Activated CD8-positive, alpha-beta memory T cell treated with anti-CD3 and anti-CD28 coated beads, Interleukin-2, amount 50 U/mL, for 1 hour (primary cell): Measurements from ENCODE around the gene GATAD2B.
"Not testable (repeated sequence)": the region's sequence is repeated elsewhere in the genome, so short reads cannot be mapped to it uniquely, and the experiment has no call there.

Experiments used
- DNase-seq: peaks from one replicate; pipeline ENCODE4 v3.0.0-alpha.2; 2020; ENCODE audit errors: extremely low read depth

Gene GATAD2B

DNA sequence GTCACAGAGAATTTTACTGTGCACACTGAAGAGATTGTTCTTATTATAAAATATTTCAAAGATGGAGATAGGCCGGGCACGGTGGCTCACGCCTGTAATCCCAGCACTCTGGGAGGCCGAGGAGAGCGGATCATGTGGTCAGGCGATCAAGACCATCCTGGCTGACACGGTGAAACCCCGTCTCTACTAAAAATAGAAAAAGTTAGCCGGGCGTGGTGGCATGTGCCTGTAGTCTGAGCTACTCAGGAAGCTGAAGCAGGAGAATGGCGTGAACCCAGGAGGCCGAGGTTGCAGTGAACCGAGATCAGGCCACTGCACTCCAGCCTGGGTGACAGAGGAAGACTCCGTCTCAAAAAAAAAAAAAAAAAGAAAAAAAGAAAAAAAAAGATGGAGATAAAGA lies 82.0 kb downstream of the GATAD2B start:
- DNase-seq, result not testable (repeated sequence)

DNA sequence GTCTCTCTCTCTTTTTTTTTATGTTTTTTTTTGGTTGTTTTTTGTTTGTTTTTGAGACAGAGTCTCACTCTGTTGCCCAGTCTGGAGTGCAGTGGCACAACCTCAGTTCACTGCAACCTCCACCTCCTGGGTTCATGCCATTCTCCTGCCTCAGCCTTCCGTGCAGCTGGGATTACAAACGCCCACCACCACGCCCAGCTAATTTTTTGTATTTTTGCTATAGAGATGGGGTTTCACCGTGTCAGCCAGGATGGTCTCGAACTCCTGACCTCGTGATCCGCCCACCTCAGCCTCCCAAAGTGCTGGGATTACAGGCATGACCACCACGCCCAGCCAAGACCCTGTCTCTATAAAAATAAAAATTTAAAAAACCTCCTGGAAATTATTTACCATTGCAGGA lies 88.8 kb downstream of the GATAD2B start:
- DNase-seq, result not testable (repeated sequence)

DNA sequence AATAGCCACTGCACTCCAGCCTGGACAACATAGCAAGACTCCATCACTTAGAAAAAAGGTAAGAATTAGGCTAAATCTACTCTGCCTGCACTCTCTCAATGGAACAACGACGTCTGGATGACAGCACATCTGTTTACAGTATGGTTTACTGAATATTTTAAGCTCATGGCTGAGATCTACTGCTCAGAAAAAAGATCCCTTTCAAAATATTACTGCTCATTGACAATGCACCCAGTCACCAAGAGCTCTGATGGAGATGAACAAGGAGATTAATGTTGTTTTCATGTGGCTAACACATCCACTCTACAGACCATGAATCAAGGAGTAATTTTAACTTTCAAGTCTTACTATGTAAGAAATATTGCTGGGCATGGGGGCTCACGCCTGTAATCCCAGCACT lies 89.6 kb downstream of the GATAD2B start:
- DNase-seq, result no peak

DNA sequence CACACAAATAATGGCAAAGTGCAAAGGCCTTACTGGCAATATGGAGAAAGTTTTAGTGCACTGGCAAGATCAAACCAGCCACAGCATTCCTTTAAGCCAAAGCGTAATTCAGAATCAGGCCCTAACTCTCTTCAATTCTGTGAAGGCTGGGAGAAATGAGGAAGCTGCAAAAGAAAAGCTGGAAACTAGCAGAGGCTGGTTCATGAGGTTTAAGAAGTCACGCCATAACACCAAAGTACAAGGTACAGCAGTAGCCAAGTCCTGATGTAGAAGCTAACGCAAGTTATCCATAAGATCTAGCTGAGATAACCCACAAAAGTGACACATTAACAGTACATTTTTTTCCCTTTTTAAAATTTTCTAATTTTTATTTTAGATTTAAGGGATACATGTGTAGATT lies 90.5 kb downstream of the GATAD2B start:
- no peak for DNase-seq

DNA sequence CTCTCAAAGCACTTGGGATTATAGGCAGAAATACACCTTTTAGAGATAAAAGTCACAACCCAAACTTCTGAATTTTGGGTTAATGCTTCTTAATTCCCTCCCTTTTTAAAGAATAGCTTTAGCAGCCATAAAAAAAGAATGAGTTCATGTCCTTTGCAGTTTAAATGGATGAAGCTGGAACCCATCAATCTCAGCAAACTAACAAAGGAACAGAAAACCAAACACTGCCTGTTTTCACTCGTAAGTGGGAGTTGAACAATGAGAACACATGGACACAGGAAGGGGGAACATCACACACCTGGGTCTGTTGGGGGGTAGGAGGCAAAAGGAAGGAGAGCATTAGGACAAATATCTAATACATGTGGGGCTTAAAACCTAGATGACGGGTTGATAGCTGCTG lies 91.7 kb downstream of the GATAD2B start:
- DNase-seq, result no peak

DNA sequence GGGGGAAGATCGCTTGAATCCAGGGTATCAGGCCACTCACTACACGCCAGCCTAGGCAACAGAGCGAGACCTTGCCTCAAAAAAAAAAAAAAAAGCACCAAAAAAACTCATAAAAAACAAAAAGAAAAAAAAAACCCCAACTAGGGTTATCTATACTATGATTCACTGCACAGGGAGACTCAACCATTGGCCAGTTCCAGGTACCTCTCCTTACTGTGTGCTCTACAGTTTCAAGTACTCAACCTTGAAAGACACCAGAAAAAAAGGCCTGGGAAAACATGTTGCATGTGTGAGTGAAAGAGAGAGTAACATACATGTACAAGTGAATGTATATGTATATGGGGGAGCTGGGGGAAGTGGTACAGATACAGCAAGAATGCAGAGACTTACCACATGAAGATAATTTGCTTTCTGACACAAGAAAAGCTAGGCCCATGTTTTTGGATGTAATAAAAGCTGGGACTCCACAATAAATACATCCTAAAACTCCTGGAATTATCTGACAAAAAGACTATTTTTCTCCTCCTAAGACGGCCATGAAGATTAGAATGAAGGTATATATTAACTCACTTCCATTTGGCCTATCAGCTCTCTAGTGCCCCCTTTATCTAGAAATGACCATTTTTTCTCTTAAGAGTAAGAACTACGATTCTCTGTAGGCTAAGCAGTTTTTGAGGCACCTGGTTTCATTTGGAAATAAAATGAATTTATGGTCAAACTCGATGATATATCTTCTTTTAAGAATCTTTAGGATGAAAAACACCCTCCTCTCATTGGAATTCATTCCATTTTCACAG lies 95.4 kb downstream of the GATAD2B start:
- no peak for DNase-seq

DNA sequence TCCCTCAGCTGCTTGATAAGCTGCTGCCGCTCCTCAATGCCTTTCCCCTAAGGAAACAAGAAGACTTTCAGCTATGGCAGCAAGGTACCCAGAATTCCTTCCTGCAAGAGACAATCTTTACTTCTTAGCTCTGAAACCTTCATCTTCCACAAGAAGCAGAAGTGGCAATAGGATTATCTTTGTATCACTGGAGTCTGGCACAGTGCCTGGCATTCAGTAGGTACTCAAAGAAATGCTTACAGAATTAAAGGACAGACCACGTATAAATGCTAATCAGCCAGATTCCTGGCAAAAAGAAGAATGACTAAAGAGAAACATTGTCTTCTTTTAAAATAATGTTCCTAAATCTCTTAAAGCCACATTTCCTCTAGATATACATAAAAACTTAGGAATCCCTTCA lies 103.9 kb downstream of the GATAD2B start:
- DNase-seq, result no peak

DNA sequence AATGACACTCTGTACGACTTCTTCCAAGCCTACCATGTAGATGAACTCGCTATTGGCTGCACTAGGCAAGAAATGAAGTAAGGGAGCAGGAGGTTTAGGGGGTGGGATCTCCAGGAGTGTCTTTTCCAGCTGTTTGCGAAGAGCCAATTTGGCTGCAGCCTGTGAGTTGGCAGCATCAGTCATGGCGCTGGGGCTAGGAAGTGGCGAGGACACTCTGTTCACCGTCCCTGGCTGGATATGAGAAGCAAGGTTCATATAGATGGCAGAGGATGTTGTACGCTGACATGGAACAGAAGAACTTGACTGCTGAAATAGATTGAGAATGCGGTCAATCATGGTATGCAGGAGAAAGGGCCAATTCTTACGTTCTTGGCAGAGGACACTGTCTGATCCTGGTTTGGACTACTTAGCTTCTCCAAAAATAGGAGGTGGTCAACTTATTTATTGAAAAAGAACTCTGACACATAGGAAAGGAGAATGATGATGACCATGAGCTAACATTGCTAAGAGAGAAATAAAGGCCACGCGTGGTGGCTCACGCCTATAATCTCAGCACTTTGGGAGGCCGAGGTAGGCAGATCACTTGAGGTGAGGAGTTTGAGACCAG lies 106.4 kb downstream of the GATAD2B start:
- no peak for DNase-seq

DNA sequence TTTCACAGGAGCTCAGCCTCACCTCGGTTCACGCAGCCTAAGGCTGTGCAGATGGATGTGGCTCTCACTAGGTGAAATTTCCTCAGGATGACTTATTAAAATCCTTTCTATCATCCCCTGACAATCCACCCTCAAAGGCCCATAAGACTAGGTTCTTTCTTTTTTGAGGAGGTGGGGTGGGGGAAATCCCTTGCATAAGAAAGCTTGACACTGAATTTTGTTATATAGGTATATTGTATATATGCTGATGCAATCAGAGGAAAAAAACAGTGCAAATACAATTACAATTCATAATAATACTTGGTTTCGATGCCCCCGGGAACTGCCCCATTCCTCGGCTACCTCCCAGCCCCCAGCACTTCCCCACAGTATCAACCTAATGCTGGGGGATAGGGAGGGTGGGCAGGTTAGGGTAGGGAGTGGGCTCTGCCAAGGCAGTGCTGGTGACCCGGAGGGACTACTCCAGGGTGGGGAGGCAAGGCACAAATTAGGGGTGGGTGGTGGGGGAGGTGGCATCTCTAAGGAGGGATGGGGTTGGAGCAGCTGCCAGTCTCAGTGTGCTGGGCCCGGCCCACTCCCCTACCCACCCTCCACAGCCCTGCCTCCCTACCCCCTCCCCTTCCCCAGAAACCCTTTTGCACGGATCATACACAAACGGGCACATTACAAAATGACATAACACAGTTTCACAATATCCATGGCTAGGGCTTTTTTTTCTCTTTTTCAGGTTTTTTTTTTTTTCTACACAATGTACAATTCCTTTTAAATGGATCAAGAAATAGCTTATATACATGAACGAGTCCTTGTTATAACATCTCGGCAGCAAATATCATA lies 116.7 kb downstream of the GATAD2B start:
- DNase-seq, result no peak

DNA sequence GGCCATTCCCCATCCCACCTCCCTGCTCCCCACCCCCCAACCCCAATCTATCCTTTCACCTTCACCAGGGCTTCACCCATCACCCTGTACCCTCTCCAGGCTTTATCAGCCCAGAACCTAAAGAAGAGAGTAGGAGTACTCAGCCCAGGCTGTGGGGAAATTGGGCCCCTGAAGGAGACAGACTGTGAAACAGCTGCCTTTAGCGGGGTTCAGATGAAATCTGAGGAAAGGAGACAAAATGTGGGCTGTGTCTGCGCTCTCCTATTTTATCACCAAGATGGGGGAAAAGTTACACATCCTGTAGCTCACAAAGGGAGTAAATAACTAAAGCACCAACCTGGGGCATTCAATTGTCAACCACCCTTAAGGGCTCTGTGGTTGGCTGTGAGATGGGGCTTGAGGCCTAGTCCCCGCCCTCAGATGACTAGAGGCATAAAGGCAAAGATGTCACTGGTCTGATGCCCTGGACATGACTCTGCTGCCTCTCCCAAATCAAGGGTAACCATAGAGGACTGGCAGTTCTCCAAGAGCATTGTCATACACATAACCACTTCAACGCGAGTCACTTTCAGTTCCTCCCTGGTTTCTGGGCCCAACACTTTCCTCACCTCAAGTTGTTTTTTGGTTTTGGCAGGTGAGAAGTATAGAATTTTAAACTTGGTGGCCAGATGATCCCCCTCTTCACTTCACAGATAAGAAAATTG lies 117.6 kb downstream of the GATAD2B start:
- peak; percentile 79 for DNase-seq

DNA sequence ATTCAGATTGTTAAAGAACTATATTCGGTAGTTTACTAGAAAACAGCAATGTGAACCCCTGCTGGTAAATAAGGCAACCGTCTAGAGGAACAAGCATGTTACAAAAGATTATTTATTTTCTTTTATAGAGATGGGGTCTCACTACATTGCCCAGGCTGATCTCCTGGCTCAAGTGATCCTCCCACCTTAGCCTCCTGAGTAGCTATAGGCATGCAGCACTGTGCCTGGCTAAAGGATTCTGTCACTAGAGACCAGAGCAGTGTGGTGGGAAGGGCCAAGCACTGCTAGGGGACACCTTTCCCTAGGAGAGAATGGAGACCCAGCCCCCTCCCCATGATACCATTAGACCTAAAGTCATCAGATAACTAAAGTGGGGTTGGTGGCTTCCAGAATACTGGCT lies 118.7 kb downstream of the GATAD2B start:
- no peak for DNase-seq

DNA sequence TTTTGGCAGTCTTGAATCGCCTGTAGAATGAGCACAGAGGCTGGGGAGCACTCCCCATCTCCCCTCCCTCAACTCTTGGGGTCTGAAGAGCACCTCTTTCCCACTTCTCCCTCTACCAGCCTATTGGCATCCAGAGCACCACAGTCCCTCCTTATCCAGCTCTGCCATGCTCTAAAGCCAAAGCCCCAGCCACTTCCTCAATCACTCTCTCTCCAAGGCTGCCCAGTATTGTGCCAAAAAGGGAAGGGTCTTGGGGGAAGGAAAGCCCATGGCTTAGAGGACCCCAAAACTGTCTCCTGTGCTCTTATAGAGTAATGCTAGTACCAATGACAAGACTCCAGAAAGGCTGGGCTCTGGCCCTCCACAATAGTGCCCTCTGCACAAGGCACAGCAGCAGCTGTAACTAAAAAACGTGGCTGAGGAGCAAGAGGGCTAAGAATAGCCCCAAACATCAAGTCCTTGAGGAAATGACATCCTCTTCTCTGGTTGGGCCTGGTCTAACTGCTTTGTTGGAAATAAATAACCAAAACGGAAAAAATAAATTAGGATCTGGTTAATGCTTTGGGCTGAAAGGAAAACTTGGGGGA lies 119.2 kb downstream of the GATAD2B start:
- DNase-seq, result no peak

DNA sequence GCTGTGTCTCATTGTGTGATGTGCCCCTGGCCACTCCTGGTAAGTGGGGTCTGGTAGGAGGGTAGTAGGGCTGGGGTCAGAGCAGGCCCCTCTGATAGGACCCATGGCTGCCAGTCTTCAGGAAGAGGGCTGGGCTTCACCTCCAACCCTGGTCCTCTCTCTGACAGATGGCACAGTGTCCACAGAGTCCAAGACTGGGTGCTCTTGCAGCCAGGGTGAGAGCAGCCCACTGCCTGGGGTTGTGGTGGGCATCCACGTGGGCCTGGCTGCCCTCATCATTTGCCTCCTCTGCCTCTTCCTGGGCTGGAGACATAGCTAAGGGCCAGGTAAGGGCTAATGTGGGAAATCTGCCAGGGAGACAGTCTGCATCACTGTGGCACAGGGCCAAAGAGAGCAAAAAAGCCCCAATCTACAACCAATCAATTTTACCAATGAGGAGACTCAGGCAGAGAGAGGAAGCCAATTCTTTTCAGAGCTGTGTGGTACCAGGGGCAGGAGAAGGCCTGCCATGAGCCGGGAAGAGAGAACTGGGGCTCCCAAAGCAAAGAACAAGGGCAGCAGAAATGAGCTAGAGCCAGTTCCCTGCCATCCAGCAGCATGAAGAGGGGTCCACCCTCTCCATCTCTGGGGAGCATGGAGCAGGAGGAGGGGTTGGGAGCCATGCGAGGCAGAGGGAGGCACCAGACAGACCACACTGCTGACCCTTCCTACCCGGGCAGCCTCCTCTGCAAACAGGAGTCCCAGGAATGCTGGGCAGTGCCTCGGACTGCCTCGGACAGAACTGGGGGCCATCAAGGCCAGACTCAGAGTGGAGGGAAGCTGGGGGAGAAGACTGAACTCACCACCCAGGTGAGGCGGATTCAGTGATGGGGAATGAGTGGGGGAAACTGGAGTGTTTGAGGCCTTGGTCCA lies 120.7 kb downstream of the GATAD2B start:
- DNase-seq, result no peak

DNA sequence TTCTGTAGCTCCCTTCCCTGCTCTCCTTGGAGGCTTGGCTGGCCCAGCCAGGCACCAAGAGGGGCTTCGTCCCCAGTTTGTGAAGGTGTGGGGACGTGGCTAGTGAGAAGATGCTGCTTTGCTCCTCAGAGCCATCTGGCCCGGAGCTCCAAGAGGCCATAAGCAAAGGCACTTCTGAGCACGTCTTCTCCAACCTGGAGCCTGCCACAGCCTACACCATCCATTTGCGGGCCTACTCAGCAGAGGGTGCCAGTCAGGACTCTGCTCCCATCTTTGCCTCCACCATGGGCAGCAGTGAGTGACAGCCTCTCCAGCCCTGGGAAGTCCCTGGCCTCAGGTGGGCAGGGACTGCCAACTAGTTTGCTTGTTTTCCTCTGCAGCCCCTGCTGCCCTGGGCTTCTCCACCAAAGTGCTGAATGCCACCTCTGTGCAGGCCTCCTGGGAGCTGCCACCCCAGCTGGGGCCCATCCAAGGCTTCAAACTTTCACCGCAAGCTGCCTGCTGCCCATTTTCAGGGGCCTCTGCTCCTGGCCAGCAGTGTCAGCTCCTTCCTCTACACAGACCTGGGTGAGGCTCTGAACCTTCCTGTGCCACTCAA lies 121.6 kb downstream of the GATAD2B start:
- DNase-seq, result no peak

DNA sequence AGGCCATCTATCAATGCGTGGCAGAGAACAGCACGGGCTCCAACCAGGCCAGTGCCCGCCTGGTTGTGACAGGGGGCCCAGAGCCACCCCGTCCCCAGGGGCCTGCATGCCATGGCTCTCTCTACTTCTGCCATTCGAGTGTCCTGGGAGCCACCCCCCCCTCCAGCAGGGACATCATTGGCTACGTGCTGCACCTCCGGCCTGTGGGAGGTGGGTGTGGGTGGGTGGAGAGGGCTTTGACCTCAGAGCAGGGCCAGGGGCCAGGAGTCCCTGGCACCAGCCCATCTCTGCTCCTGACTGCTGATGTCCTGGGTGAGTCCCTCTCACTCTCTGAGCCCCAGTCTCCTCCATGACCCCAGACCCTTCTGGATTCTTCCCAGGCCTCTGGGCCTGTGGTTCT lies 122.3 kb downstream of the GATAD2B start:
- no peak for DNase-seq

DNA sequence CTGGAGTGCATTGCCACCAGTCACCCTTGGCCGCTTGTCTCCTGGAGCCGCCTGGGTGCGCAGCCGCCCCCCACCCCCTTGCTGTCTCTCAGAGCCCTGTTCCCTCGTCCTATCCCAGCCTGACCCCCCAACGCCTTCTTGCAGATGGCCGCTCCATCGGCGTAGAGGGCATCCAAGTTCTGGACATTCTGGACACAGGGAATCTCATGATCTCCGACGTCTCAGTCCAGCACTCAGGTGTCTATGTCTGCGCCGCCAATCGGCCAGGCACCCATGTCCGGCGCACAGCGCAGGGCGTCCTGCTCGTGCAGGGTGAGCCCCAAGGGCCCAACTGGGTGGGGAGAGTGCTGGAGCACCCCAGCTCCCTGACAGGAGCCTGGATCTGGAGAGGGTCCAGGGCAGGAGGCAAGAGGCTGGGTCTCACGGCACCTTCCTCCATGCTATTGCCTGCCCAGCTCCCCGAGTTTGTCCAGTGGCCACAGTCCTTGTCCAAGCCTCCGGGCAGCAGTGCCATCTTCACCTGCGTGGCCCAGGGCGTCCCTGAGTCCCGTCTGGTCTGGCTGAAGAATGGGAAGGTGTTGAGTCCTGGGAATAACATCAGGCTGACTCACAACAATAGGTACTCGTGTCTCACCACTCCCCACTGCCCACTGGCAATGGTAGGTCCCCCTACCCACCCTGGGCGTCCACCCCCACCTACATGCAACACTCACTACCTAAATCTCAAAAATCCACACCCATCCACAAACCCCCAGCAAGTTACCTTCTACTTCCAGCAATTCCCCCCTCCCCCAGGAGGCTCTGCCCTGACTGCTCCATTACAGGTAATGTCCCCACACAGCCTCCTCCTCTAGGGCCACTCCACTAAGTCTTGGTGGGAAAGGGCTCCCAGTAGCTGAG lies 123.0 kb downstream of the GATAD2B start:
- DNase-seq, result no peak

DNA sequence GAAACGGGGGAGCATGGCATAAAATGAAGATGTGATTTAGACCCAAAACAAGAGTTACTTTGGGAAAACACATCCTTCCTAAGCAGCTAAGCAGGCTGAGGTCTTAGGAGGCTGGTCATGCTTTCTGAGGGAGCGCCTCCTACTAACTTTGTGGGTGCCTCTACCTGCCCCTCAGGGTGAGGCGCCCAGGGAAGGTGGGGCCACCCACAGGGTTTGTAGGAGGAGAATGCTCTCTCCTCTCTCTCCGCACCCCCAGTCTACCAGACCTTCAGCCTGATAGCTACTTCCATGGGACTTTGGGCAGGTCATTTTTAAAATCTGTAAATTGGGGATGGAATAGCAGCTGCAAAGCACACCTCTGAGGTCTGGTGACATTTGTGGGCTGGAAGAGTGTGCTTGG lies 123.8 kb downstream of the GATAD2B start:
- DNase-seq, result no peak

DNA sequence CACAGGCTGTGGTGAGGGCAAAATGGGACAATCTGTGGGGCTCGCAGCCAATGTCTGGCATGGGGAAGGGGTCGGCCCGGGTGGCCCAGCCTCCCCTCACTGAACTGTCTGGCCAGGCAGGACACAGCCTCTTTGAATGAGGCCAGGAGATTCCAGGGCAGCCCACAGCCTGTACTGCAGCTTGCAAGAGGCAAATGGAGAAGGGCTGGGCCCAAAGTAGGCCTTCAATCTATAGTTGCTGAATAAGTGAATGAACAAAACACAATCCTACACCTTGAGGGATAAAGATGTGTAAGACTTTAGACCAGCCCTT lies 124.3 kb downstream of the GATAD2B start:
- DNase-seq, result no peak
